GM06990 (cell line): ENCODE results near the gene PPFIA2.

Source experiments
- DNase-seq: peaks from one replicate; pipeline ENCODE4 v3.0.0-alpha.2; 2011; ENCODE audit not compliant: insufficient read length; ENCODE audit errors: extremely low read depth
- H3K27me3 ChIP-seq: replicated peaks from 2 replicates; pipeline ENCODE4 v1.6.0; 2011; ENCODE audit warnings: low read length; ENCODE audit not compliant: control insufficient read depth, insufficient read depth
- H3K36me3 ChIP-seq: 2 replicates; pipeline ENCODE4 v1.5.1; 2011; ENCODE audit warnings: low read length; ENCODE audit not compliant: control insufficient read depth, insufficient read depth
- H3K4me3 ChIP-seq: replicated peaks from 2 replicates; pipeline ENCODE4 v1.5.1; 2011; ENCODE audit warnings: low read depth, mild to moderate bottlenecking, control low read depth, low read length
- TF ChIP-seq, protein P1 (sequence below): IDR thresholded peaks from 2 replicates; pipeline ENCODE4 v1.5.1; 2011; ENCODE audit warnings: low read length, control low read depth, mild to moderate bottlenecking, inconsistent platforms; ENCODE audit not compliant: insufficient read depth, poor library complexity, severe bottlenecking

PPFIA2 gene

DNA sequence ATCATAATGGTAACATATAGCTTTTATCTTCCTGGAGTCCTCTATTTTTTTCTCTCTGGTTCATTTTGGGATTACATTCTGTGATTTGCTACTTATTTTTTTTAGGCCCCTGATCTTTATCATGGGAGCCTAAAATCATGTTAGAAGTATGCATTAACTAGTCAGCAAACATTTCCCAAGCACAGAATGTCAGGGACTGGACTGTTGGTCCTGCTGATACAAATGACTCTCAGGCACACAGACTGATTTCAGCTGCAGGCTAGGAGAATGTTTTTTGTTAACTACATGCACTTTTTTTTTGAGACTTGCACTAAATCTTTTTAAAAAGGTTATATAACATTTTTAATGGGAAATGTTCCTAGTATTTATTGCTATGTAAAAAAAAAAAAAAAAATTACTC lies 550.1 kb downstream of the PPFIA2 start:
- no peak overlapping the region for H3K4me3 ChIP-seq
- H3K27me3 ChIP-seq, result no peaks in the 10 kb centered on the region
- DNase-seq, result no peak

DNA sequence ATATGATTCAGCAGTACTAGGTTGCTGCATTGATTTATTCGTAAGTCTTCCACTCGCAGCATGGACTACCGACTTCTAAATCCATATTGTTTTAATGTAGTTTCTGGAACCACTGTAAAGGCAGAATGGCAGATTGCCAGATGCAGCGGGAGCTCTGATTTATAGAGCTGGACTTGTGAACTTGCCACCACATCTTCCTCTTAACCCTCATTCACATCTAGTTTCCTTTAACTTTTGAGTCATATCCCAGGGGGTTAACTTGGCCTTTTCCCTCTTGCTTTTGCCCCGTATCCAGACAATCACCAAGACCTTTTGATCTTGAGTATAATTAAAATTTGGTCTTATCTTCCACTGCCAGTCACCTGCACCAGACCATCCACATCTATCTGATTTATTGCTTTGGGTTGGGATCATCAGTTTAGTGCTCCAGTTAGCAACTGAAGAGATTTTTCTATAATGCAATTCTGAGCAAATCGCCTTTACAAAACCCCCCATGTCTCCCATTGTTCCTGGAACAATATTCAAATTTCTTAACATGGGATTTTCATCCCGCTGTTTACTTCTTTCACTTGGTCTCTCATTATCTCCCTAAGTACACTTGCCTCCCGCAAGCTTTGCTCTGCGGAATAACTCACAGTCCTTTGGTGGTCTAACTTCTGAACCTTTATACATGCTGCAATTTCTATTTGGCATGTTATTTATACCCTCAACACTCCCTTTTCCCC lies 550.8 kb downstream of the PPFIA2 start:
- Histone ChIP-seq H3K4me3 (no peak overlapping the region), H3K36me3 (no peaks in the 10 kb centered on the region), H3K27me3 (no peaks in the 10 kb centered on the region)
- no peak for DNase-seq
- TF ChIP-seq, protein P1, sequence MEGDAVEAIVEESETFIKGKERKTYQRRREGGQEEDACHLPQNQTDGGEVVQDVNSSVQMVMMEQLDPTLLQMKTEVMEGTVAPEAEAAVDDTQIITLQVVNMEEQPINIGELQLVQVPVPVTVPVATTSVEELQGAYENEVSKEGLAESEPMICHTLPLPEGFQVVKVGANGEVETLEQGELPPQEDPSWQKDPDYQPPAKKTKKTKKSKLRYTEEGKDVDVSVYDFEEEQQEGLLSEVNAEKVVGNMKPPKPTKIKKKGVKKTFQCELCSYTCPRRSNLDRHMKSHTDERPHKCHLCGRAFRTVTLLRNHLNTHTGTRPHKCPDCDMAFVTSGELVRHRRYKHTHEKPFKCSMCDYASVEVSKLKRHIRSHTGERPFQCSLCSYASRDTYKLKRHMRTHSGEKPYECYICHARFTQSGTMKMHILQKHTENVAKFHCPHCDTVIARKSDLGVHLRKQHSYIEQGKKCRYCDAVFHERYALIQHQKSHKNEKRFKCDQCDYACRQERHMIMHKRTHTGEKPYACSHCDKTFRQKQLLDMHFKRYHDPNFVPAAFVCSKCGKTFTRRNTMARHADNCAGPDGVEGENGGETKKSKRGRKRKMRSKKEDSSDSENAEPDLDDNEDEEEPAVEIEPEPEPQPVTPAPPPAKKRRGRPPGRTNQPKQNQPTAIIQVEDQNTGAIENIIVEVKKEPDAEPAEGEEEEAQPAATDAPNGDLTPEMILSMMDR, result no peak

More for the DNA sequence above, 550.1 kb downstream of the PPFIA2 start:
- TF ChIP-seq, protein P1, result no peak
- no peaks in the 10 kb centered on the region for H3K36me3 ChIP-seq
